OCI-LY7 (cell line): ENCODE data around the gene SLC25A20. TPM values are rescaled to one million over a fixed set of nuclear protein-coding genes. Genes with fewer than 3 reads are reported as not detected.

Source experiments
- BruUV-seq: library from RNA; stranded (reverse); fragments of 400-500 nt; replicated peaks from 2 replicates; lab custom pipeline; 2021; lab: Mats Ljungman, UMichigan
- CTCF ChIA-PET: fragments of 300-600 bp; sonication (Branson Sonifier 250); formaldehyde crosslinking; loops from one replicate; lab custom pipeline; 2022; ENCODE audit warnings: antibody characterized with exemption; ENCODE audit not compliant: unreplicated experiment; lab: Charles Lee
- POLR2A ChIA-PET: fragments of 300-600 bp; sonication (Branson Sonifier 250); formaldehyde crosslinking; loops from one replicate; lab custom pipeline; 2022; ENCODE audit warnings: antibody characterized with exemption; lab: Charles Lee
- DNase-seq: peaks from one replicate; pipeline ENCODE4 v3.0.0-alpha.2; 2015; ENCODE audit warnings: low spot score
- H2AFZ ChIP-seq: fragments of 200-600 bp; sonication (generic), shearing (Covaris generic); 2 replicates; pipeline ENCODE4 v1.6.1; 2014; ENCODE audit warnings: mild to moderate bottlenecking, antibody characterized with exemption, low read length, moderate library complexity
- H3K27ac ChIP-seq: fragments of 200-600 bp; sonication (generic); 2 replicates; pipeline ENCODE4 v1.5.1; 2014; ENCODE audit warnings: mixed run types, low read depth, mild to moderate bottlenecking, moderate library complexity, low read length, inconsistent platforms; ENCODE audit not compliant: poor library complexity, severe bottlenecking
- H3K36me3 ChIP-seq: fragments of 200-600 bp; sonication (generic); 2 replicates; pipeline ENCODE4 v1.6.1; 2014; ENCODE audit warnings: mild to moderate bottlenecking, antibody characterized with exemption, low read length, moderate library complexity, mixed read lengths; ENCODE audit not compliant: insufficient read depth
- H3K4me1 ChIP-seq: fragments of 200-600 bp; sonication (generic); 2 replicates; pipeline ENCODE4 v1.5.1; 2014; ENCODE audit warnings: mild to moderate bottlenecking, low read length; ENCODE audit not compliant: insufficient read depth, poor library complexity, severe bottlenecking
- H3K4me2 ChIP-seq: fragments of 200-600 bp; sonication (generic); 2 replicates; pipeline ENCODE4 v1.6.1; 2014; ENCODE audit warnings: mild to moderate bottlenecking, low read length
- H3K4me3 ChIP-seq: fragments of 200-600 bp; sonication (generic); 2 replicates; pipeline ENCODE4 v1.5.1; 2014; ENCODE audit warnings: mild to moderate bottlenecking, low read depth, low read length; ENCODE audit not compliant: poor library complexity, severe bottlenecking
- H3K79me2 ChIP-seq: fragments of 200-600 bp; sonication (generic); 2 replicates; pipeline ENCODE4 v1.6.1; 2016; ENCODE audit warnings: low read depth, mild to moderate bottlenecking, low read length, moderate library complexity, mixed read lengths; ENCODE audit not compliant: insufficient read depth
- H3K9me2 ChIP-seq: fragments of 200-600 bp; sonication (generic); 2 replicates; pipeline ENCODE4 v1.6.1; 2016; ENCODE audit warnings: mild to moderate bottlenecking, low read length, mixed read lengths; ENCODE audit not compliant: insufficient read depth
- H3K9me3 ChIP-seq: fragments of 200-600 bp; sonication (generic); 2 replicates; pipeline ENCODE4 v1.6.1; 2014; ENCODE audit warnings: mild to moderate bottlenecking, mixed run types, low read length, mixed read lengths
- H4K20me1 ChIP-seq: fragments of 200-600 bp; sonication (generic); 2 replicates; pipeline ENCODE4 v1.6.1; 2014; ENCODE audit warnings: mild to moderate bottlenecking, antibody characterized with exemption, low read length, moderate library complexity, mixed read lengths; ENCODE audit not compliant: insufficient read depth
- CTCF ChIP-seq: fragments of 200-600 bp; sonication (generic); conservative IDR thresholded peaks from 2 replicates; pipeline ENCODE4 v1.5.1; 2014; ENCODE audit warnings: mild to moderate bottlenecking, antibody characterized with exemption, low read length, moderate library complexity, mixed read lengths
- EZH2phosphoT487 ChIP-seq: fragments of 200-600 bp; sonication (generic); IDR thresholded peaks from 2 replicates; pipeline ENCODE4 v1.6.1; 2018; ENCODE audit warnings: low read depth, borderline replicate concordance, mild to moderate bottlenecking, mixed run types, antibody characterized with exemption, low read length, moderate library complexity, mixed read lengths
- intact Hi-C: fragments of 100-400 bp; cut with micrococcal nuclease; formaldehyde crosslinking; loops from one replicate; pipeline ENCODE4 v1.10.0; 2022; ENCODE audit not compliant: unreplicated experiment
- total RNA-seq, 2 experiments: library from RNA; depleted of rRNA in 1 of 2; stranded (reverse); fragments of >200 nt in 1 of 2; shearing (Covaris generic) in 1 of 2; gene quantifications; 2 replicates each; pipeline ENCODE4 v1.2.3, GENCODE V29; 2014 to 2022

SLC25A20 gene
- total RNA-seq, 2 experiments from 2014 or later: 19.1 to 20.9 TPM

GRCh38 chr3:48819234-48820221, 79.2 kb downstream of the SLC25A20 start:
- no peaks in the 10 kb centered on the region for H3K4me1 ChIP-seq
- H3K79me2 ChIP-seq: no peaks in the 10 kb centered on the region
- DNase-seq: no peak
- POLR2A ChIA-PET: no interaction called here
- TF ChIP-seq CTCF (no peak), EZH2phosphoT487 (no peak)
- CTCF ChIA-PET: no interaction called here
- no peaks in the 10 kb centered on the region for H3K9me3 ChIP-seq
- H2AFZ ChIP-seq: no peak overlapping the region
- no peak overlapping the region for H3K4me2 ChIP-seq
- no peak overlapping the region for H3K4me3 ChIP-seq
- H3K27ac ChIP-seq: no peak overlapping the region
- BruUV-seq: no TSS peak
- intact Hi-C loops: no loop called here
- H4K20me1 ChIP-seq: no peaks in the 10 kb centered on the region
- H3K36me3 ChIP-seq: no peaks in the 10 kb centered on the region
- no peaks in the 10 kb centered on the region for H3K9me2 ChIP-seq

- Histone ChIP-seq H3K4me2 (no peak overlapping the region), H3K9me3 (no peaks in the 10 kb centered on the region), H3K4me3 (no peak overlapping the region), H4K20me1 (no peaks in the 10 kb centered on the region), H3K79me2 (no peaks in the 10 kb centered on the region), H3K27ac (no peak overlapping the region), H3K36me3 (no peaks in the 10 kb centered on the region), H2AFZ (peak overlapping the region; percentile 16; the same call in 1 of the 2 replicates), H3K9me2 (no peaks in the 10 kb centered on the region), H3K4me1 (peaks cover 11% of the 10 kb centered on the region)
- DNase-seq: no peak
- no TSS peak for BruUV-seq
- intact Hi-C loops: no loop called here
- POLR2A ChIA-PET: no interaction called here
- CTCF ChIA-PET: no interaction called here
- no peak for TF ChIP-seq CTCF
- no peak for TF ChIP-seq EZH2phosphoT487
Observed at GRCh38 chr3:48811524-48811923, 87.2 kb downstream of the SLC25A20 start.

Other genes with a start within 250 kb of the SLC25A20 start
- gene CELSR3, start 236.0 kb downstream of the SLC25A20 start, total RNA-seq (2014; rRNA removed; shearing (Covaris generic)): 2.3 and 3.0 TPM in 2 replicates
- 8.4 and 9.1 TPM in 2 replicates for gene CELSR3, start 236.0 kb downstream of the SLC25A20 start, total RNA-seq (2022)
- gene NCKIPSD, start 213.0 kb downstream of the SLC25A20 start, total RNA-seq (2014; rRNA removed; shearing (Covaris generic)): 34.8 and 42.1 TPM in 2 replicates
- gene NCKIPSD, start 213.0 kb downstream of the SLC25A20 start, total RNA-seq (2022): 33.9 and 39.9 TPM in 2 replicates
- gene IP6K2, start 181.7 kb downstream of the SLC25A20 start, total RNA-seq (2014; rRNA removed; shearing (Covaris generic)): 63.4 and 77.0 TPM in 2 replicates
- gene IP6K2, start 181.7 kb downstream of the SLC25A20 start, total RNA-seq (2022): 92.7 and 96.9 TPM in 2 replicates
- 13.8 and 16.0 TPM in 2 replicates for gene PRKAR2A, start 51.0 kb downstream of the SLC25A20 start, total RNA-seq (2014; rRNA removed; shearing (Covaris generic))
- gene PRKAR2A, start 51.0 kb downstream of the SLC25A20 start, total RNA-seq (2022): 19.6 and 22.4 TPM in 2 replicates
- 121 and 124 TPM in 2 replicates for gene ARIH2, start 20.0 kb upstream of the SLC25A20 start, total RNA-seq (2014; rRNA removed; shearing (Covaris generic))
- gene ARIH2, start 20.0 kb upstream of the SLC25A20 start, total RNA-seq (2022): 113 and 131 TPM in 2 replicates
- 45.3 and 48.4 TPM in 2 replicates for gene P4HTM, start 91.4 kb upstream of the SLC25A20 start, total RNA-seq (2014; rRNA removed; shearing (Covaris generic))
- gene P4HTM, start 91.4 kb upstream of the SLC25A20 start, total RNA-seq (2022): 36.9 and 47.4 TPM in 2 replicates
- 92.0 and 101 TPM in 2 replicates for gene WDR6, start 108.5 kb upstream of the SLC25A20 start, total RNA-seq (2014; rRNA removed; shearing (Covaris generic))
- 128 and 131 TPM in 2 replicates for gene WDR6, start 108.5 kb upstream of the SLC25A20 start, total RNA-seq (2022)
- gene DALRD3, start 119.7 kb upstream of the SLC25A20 start, total RNA-seq (2014; rRNA removed; shearing (Covaris generic)): 26.3 and 36.2 TPM in 2 replicates
- gene DALRD3, start 119.7 kb upstream of the SLC25A20 start, total RNA-seq (2022): 35.0 and 35.7 TPM in 2 replicates
- gene NDUFAF3, start 123.2 kb upstream of the SLC25A20 start, total RNA-seq (2014; rRNA removed; shearing (Covaris generic)): 255 and 309 TPM in 2 replicates
- 124 and 147 TPM in 2 replicates for gene NDUFAF3, start 123.2 kb upstream of the SLC25A20 start, total RNA-seq (2022)
- 295 and 319 TPM in 2 replicates for gene IMPDH2, start 130.5 kb upstream of the SLC25A20 start, total RNA-seq (2014; rRNA removed; shearing (Covaris generic))
- gene IMPDH2, start 130.5 kb upstream of the SLC25A20 start, total RNA-seq (2022): 328 and 360 TPM in 2 replicates
- 93.0 and 111 TPM in 2 replicates for gene QRICH1, start 195.2 kb upstream of the SLC25A20 start, total RNA-seq (2014; rRNA removed; shearing (Covaris generic))
- 132 and 156 TPM in 2 replicates for gene QRICH1, start 195.2 kb upstream of the SLC25A20 start, total RNA-seq (2022)
- gene QARS1, start 205.9 kb upstream of the SLC25A20 start, total RNA-seq (2014; rRNA removed; shearing (Covaris generic)): 290 and 310 TPM in 2 replicates
- 355 and 459 TPM in 2 replicates for gene QARS1, start 205.9 kb upstream of the SLC25A20 start, total RNA-seq (2022)
- 49.4 and 57.2 TPM in 2 replicates for gene USP19, start 221.9 kb upstream of the SLC25A20 start, total RNA-seq (2014; rRNA removed; shearing (Covaris generic))
- gene USP19, start 221.9 kb upstream of the SLC25A20 start, total RNA-seq (2022): 69.4 and 78.3 TPM in 2 replicates
- 0.44 TPM in 2 replicates for gene LAMB2, start 234.2 kb upstream of the SLC25A20 start, total RNA-seq (2014; rRNA removed; shearing (Covaris generic))
- not detected in 2 replicates for gene LAMB2, start 234.2 kb upstream of the SLC25A20 start, total RNA-seq (2022)